ENCODE results near the gene HSF2BP.

DNA sequence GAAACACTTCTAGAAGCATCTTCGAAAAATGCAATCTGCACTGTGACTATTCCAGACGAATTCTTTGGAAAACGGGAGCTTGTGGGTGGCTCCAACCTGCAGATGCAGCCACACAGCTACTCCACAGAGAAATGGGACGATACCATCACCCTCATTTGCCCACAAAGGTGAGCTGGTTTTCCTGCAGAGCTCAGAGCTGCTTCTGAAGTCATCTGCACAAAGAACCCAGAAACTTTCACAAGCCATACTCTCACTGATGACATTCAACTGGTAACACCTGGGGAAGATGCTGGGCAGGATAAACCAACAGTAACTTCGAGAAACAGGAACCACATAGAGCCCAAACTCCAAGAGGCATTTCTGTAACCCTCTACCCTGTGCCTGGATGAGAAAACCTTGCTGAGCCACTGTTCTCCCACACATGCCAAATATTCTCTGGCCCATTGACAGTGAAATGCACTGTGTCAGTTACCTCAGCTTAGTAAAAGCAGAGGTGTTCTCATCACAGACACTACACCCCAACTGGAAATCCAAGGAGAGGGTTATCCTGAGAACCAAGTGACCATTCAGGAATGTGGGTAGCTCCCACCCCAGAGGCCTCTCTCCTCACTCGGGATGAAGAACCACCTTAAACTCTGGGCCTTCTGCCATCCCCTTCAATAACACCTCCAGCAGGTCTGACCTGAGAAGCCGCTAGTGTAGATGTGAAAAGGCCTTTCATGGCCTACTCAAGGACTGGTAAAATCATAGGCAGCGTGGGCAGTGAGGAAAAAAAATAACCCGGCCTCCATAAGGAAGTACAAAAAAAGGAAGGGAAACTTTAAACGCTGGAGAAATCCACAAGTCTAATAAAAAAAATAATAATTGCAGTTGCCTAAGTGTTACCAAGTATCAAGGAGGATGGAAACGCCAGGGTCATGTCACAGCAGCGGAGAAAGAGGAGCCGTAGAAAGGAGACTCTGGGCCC lies 56.7 kb downstream of the HSF2BP start:
- TF ChIP-seq, protein P1, sequence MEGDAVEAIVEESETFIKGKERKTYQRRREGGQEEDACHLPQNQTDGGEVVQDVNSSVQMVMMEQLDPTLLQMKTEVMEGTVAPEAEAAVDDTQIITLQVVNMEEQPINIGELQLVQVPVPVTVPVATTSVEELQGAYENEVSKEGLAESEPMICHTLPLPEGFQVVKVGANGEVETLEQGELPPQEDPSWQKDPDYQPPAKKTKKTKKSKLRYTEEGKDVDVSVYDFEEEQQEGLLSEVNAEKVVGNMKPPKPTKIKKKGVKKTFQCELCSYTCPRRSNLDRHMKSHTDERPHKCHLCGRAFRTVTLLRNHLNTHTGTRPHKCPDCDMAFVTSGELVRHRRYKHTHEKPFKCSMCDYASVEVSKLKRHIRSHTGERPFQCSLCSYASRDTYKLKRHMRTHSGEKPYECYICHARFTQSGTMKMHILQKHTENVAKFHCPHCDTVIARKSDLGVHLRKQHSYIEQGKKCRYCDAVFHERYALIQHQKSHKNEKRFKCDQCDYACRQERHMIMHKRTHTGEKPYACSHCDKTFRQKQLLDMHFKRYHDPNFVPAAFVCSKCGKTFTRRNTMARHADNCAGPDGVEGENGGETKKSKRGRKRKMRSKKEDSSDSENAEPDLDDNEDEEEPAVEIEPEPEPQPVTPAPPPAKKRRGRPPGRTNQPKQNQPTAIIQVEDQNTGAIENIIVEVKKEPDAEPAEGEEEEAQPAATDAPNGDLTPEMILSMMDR (IDR thresholded peaks at IDR 0.05), result no peak
- no peak for TF ChIP-seq POLR2A (IDR thresholded peaks at IDR 0.05)
